ENCODE data around the gene PPP1R1C.

- TF ChIP-seq POLR2AphosphoS5 (IDR thresholded peaks at IDR 0.05), result no peak
- TF ChIP-seq POLR2A (IDR thresholded peaks at IDR 0.05), result no peak
Observed at GRCh38 chr2:181943411-181944124, 42.1 kb upstream of the PPP1R1C start.

Data from gastroesophageal sphincter (tissue), 2 donors.